Stimulated activated CD8-positive, alpha-beta memory T cell treated with anti-CD3 and anti-CD28 coated beads, Interleukin-4, amount 100 ng/mL, for 4 hours (primary cell): Measurements from ENCODE around the gene VAT1.
"Not testable (repeated sequence)": the region's sequence is repeated elsewhere in the genome, so short reads cannot be mapped to it uniquely, and the experiment has no call there.

ENCODE experiments used
- DNase-seq, 2 donors: peaks; one replicate each; pipeline ENCODE4 v3.0.0-alpha.2; 2020; ENCODE audit warnings: low read depth in 2 of 2, low spot score in 1 of 2

Gene VAT1

GRCh38 chr17:43021741-43022512 is at the start of gene VAT1:
Gene VAT1 (minus strand): TSS chr17:43022385. CDS start chr17:43022322, 63 bp downstream.
- DNase-seq, result peak; percentile 27 to 28

GRCh38 chr17:43070872-43071271 is 48.7 kb upstream of the VAT1 start:
- DNase-seq, result no peak

- no peak for DNase-seq
These were observed 48.1 kb upstream of the VAT1 start for GRCh38 chr17:43070257-43070656.

GRCh38 chr17:43069368-43069898 is 47.2 kb upstream of the VAT1 start:
- DNase-seq, result no peak

- DNase-seq, result no peak
These were observed 46.6 kb upstream of the VAT1 start for GRCh38 chr17:43068570-43069367.

GRCh38 chr17:43062984-43063638 is 40.9 kb upstream of the VAT1 start:
- no peak for DNase-seq

- DNase-seq, result no peak
These were observed 33.9 kb upstream of the VAT1 start for GRCh38 chr17:43056051-43056450.

- DNase-seq, result not testable (repeated sequence)
These were observed 30.8 kb upstream of the VAT1 start for GRCh38 chr17:43053008-43053407.

GRCh38 chr17:43051969-43052368 is 29.8 kb upstream of the VAT1 start:
- DNase-seq, result no peak

GRCh38 chr17:43044024-43044423 is 21.8 kb upstream of the VAT1 start:
- no peak for DNase-seq

GRCh38 chr17:43043307-43043706 is 21.1 kb upstream of the VAT1 start:
- no peak for DNase-seq

GRCh38 chr17:43042025-43042628 is 19.9 kb upstream of the VAT1 start:
- no peak for DNase-seq

- no peak for DNase-seq
These were observed 18.5 kb upstream of the VAT1 start for GRCh38 chr17:43040655-43041054.

- DNase-seq, result no peak
These were observed 17.5 kb upstream of the VAT1 start for GRCh38 chr17:43039646-43040045.

GRCh38 chr17:43034894-43035293 is 12.7 kb upstream of the VAT1 start:
- DNase-seq, result no peak

GRCh38 chr17:43033948-43034881 is 12.0 kb upstream of the VAT1 start:
- no peak for DNase-seq

GRCh38 chr17:43031666-43032065 is 9.5 kb upstream of the VAT1 start:
- no peak for DNase-seq

- no peak for DNase-seq
These were observed 8.1 kb upstream of the VAT1 start for GRCh38 chr17:43030137-43030767.

- DNase-seq, result no peak
These were observed 6.2 kb upstream of the VAT1 start for GRCh38 chr17:43028221-43028861.
